A673 (cell line): Measurements from ENCODE around the gene OR2B6. TPM values are rescaled to one million over a fixed set of nuclear protein-coding genes. Genes with fewer than 3 reads are reported as not detected.

Experiments used
- BruUV-seq: library from RNA; stranded (reverse); fragments of 400-500 nt; replicated peaks from 2 replicates; lab custom pipeline; 2021; lab: Mats Ljungman, UMichigan
- CTCF ChIA-PET: fragments of 300-600 bp; sonication (Branson Sonifier 250); formaldehyde crosslinking; loops from one replicate; lab custom pipeline; 2022; ENCODE audit warnings: antibody characterized with exemption; lab: Charles Lee
- POLR2A ChIA-PET: fragments of 300-600 bp; sonication (Branson Sonifier 250); formaldehyde crosslinking; loops from one replicate; lab custom pipeline; 2022; ENCODE audit warnings: antibody characterized with exemption; ENCODE audit not compliant: low non-redundant PET; lab: Charles Lee
- DNase-seq: peaks from one replicate; pipeline ENCODE4 v3.0.0-alpha.2; 2015; ENCODE audit warnings: low spot score
- H3K27ac ChIP-seq: fragments of 200-600 bp; sonication (generic); 2 replicates; pipeline ENCODE4 v1.5.1; 2016; ENCODE audit warnings: mixed run types, low read depth, mild to moderate bottlenecking, mixed read lengths, antibody characterized with exemption, low read length; ENCODE audit not compliant: poor library complexity, severe bottlenecking
- H3K27me3 ChIP-seq: fragments of 200-600 bp; sonication (generic); replicated peaks from 2 replicates; pipeline ENCODE4 v1.6.1; 2017; ENCODE audit warnings: mixed run types, low read depth, mild to moderate bottlenecking, mixed read lengths, antibody characterized with exemption, low read length; ENCODE audit not compliant: insufficient read depth, poor library complexity
- H3K36me3 ChIP-seq: fragments of 200-600 bp; sonication (generic); 2 replicates; pipeline ENCODE4 v1.6.1; 2016; ENCODE audit warnings: mixed run types, mild to moderate bottlenecking, mixed read lengths, antibody characterized with exemption, low read length; ENCODE audit not compliant: insufficient read depth, poor library complexity, severe bottlenecking
- H3K4me1 ChIP-seq: fragments of 200-600 bp; sonication (generic); 2 replicates; pipeline ENCODE4 v1.6.1; 2017; ENCODE audit warnings: mixed run types, mild to moderate bottlenecking, mixed read lengths, antibody characterized with exemption, low read length; ENCODE audit not compliant: insufficient read depth, poor library complexity, severe bottlenecking
- H3K4me3 ChIP-seq: fragments of 200-600 bp; sonication (generic); 2 replicates; pipeline ENCODE4 v1.5.1; 2016; ENCODE audit warnings: low read depth, mixed run types, mild to moderate bottlenecking, mixed read lengths, low read length; ENCODE audit not compliant: poor library complexity, severe bottlenecking
- H3K9me3 ChIP-seq: fragments of 200-600 bp; sonication (generic); 2 replicates; pipeline ENCODE4 v1.6.1; 2016; ENCODE audit warnings: mixed run types, low read depth, mild to moderate bottlenecking, mixed read lengths, antibody characterized with exemption, low read length; ENCODE audit not compliant: poor library complexity, severe bottlenecking
- EZH2 ChIP-seq: fragments of 200-600 bp; sonication (generic); IDR thresholded peaks from 2 replicates; pipeline ENCODE4 v1.6.1; 2017; ENCODE audit warnings: borderline replicate concordance, low read depth, mild to moderate bottlenecking, mixed read lengths, antibody characterized with exemption, low read length; ENCODE audit not compliant: poor library complexity, severe bottlenecking
- intact Hi-C: fragments of 100-400 bp; cut with micrococcal nuclease; formaldehyde crosslinking; loops from one replicate; pipeline ENCODE4 v1.10.0; 2022; ENCODE audit not compliant: unreplicated experiment
- total RNA-seq: library from RNA; stranded (reverse); gene quantifications from 2 replicates; pipeline ENCODE4 v1.2.3, GENCODE V29; 2021
- TF ChIP-seq, protein P1 (sequence below): fragments of 300-800, 200-600 bp; sonication (generic); conservative IDR thresholded peaks from 2 replicates; pipeline ENCODE4 v1.5.1; 2017; ENCODE audit warnings: low read depth, mild to moderate bottlenecking, antibody characterized with exemption, low read length, moderate library complexity, mixed read lengths

The OR2B6 gene
- total RNA-seq, 1 experiment from 2014 or later = 0.32 TPM

- Histone ChIP-seq H3K9me3 (no peaks in the 10 kb centered on the region), H3K4me3 (no peak overlapping the region), H3K27me3 (peaks cover 3% of the 10 kb centered on the region), H3K27ac (no peak overlapping the region), H3K4me1 (no peaks in the 10 kb centered on the region), H3K36me3 (no peaks in the 10 kb centered on the region)
- no peak for TF ChIP-seq EZH2
- TF ChIP-seq, protein P1, sequence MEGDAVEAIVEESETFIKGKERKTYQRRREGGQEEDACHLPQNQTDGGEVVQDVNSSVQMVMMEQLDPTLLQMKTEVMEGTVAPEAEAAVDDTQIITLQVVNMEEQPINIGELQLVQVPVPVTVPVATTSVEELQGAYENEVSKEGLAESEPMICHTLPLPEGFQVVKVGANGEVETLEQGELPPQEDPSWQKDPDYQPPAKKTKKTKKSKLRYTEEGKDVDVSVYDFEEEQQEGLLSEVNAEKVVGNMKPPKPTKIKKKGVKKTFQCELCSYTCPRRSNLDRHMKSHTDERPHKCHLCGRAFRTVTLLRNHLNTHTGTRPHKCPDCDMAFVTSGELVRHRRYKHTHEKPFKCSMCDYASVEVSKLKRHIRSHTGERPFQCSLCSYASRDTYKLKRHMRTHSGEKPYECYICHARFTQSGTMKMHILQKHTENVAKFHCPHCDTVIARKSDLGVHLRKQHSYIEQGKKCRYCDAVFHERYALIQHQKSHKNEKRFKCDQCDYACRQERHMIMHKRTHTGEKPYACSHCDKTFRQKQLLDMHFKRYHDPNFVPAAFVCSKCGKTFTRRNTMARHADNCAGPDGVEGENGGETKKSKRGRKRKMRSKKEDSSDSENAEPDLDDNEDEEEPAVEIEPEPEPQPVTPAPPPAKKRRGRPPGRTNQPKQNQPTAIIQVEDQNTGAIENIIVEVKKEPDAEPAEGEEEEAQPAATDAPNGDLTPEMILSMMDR = no peak
- peak; percentile 5 for DNase-seq
- no TSS peak for BruUV-seq
- intact Hi-C loops = no loop called here
- ChIA-PET POLR2A (no interaction called here), CTCF (no interaction called here)
These were observed 23.1 kb downstream of the OR2B6 start for GRCh38 chr6:27980111-27980510.

DNA sequence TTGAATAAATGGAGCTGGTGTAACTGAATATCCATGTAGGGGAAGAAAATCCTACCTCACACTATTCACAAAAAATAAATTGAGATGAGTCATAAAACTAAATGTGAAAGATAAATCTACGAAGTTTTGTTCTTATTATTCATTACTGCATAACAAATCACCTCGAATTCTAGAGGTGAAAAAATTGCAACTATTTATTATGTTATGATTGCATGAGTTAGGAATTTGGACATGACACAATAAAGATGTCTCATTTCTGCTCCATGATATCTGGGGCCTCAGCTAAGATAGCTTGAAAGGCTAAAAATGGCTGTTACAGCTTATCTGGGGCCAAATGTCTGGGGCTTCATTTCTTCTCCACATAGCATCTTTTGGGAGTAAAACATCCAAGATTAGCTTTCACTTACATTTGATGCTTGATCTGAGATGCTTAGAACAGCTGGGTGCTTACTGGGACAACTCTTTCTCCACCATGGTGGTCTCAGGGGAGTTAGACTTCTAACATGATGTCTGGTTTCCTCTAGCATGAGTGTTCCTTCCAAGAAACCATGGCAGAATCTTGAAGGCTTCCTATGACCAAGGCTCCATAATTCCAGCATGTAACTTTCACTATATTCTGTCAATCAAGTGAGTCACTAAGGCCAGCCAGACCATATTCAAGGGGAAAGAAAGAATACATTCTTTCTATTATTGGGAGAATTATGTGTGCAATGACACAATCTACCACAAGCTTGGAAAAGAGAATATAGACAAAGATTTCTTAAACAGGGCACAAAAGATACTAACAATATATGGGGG lies 30.1 kb downstream of the OR2B6 start:
- H3K27me3 ChIP-seq = peaks cover 13% of the 10 kb centered on the region
- intact Hi-C loops = no loop called here
- POLR2A ChIA-PET = no interaction called here
- no peak overlapping the region for H3K4me3 ChIP-seq
- H3K36me3 ChIP-seq = no peaks in the 10 kb centered on the region
- TF ChIP-seq EZH2 = no peak
- BruUV-seq = no TSS peak
- H3K4me1 ChIP-seq = no peaks in the 10 kb centered on the region
- no peak overlapping the region for H3K27ac ChIP-seq
- H3K9me3 ChIP-seq = no peaks in the 10 kb centered on the region
- CTCF ChIA-PET = no interaction called here
- DNase-seq = no peak

GRCh38 chr6:27994616-27995015 lies 37.6 kb downstream of the OR2B6 start:
- Histone ChIP-seq H3K36me3 (no peaks in the 10 kb centered on the region), H3K27ac (no peak overlapping the region), H3K9me3 (no peaks in the 10 kb centered on the region), H3K4me1 (no peaks in the 10 kb centered on the region), H3K4me3 (no peak overlapping the region), H3K27me3 (peaks cover 6% of the 10 kb centered on the region)
- ChIA-PET CTCF (no interaction called here), POLR2A (no interaction called here)
- intact Hi-C loops = no loop called here
- TF ChIP-seq, protein P1 = no peak
- no peak for TF ChIP-seq EZH2
- DNase-seq = no peak
- BruUV-seq = no TSS peak
